Coronary artery (tissue), 2 donors: ENCODE measurements around the gene SYNPR.

Source experiments
- DNase-seq: peaks from one replicate; pipeline ENCODE4 v3.0.0-alpha.2; 2017; ENCODE audit warnings: low spot score
- H3K27ac ChIP-seq, 2 donors: fragments of 200-600 bp; sonication (generic); one replicate each; pipeline ENCODE4 v1.5.1; 2016 to 2019
- H3K4me3 ChIP-seq: fragments of 200-600 bp; sonication (generic); 2 replicates; pipeline ENCODE4 v1.5.1; 2016; ENCODE audit warnings: mild to moderate bottlenecking, moderate library complexity
- TF ChIP-seq, protein P1 (sequence below): fragments of 200-600 bp; sonication (generic); IDR thresholded peaks from one replicate; pipeline ENCODE4 v1.5.1; 2019; ENCODE audit warnings: antibody characterized with exemption

The SYNPR gene

DNA sequence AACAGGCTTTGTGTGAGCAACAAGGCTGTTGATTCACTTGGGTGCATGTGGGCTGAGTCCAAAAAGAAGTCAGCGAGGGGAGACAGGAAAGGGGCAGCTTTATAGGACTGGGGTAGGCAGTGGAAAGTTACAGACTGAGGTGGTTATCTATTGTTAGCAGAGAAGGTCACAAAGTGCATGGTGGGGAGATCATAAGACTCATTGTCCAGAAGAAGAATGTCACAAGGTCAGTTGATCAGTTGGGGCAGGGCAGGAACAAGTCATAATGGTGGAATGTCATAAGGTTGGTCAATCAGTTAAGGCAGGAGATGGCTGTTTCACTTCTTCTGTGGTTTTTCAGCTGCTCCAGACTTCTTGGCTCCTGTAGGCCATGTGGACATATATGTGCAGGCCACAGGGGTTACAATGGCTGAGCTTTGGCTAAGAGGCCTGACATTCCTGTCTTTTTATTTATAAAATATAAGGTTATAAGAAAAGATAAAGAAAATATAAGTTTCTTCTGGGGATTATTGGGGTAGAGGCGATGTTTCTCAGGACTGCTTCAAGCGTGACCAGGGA lies 304.9 kb downstream of the SYNPR start:
- Histone ChIP-seq H3K4me3 (no peak overlapping the region), H3K27ac (no peak overlapping the region)
- TF ChIP-seq, protein P1, sequence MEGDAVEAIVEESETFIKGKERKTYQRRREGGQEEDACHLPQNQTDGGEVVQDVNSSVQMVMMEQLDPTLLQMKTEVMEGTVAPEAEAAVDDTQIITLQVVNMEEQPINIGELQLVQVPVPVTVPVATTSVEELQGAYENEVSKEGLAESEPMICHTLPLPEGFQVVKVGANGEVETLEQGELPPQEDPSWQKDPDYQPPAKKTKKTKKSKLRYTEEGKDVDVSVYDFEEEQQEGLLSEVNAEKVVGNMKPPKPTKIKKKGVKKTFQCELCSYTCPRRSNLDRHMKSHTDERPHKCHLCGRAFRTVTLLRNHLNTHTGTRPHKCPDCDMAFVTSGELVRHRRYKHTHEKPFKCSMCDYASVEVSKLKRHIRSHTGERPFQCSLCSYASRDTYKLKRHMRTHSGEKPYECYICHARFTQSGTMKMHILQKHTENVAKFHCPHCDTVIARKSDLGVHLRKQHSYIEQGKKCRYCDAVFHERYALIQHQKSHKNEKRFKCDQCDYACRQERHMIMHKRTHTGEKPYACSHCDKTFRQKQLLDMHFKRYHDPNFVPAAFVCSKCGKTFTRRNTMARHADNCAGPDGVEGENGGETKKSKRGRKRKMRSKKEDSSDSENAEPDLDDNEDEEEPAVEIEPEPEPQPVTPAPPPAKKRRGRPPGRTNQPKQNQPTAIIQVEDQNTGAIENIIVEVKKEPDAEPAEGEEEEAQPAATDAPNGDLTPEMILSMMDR: no peak
- DNase-seq: no peak

DNA sequence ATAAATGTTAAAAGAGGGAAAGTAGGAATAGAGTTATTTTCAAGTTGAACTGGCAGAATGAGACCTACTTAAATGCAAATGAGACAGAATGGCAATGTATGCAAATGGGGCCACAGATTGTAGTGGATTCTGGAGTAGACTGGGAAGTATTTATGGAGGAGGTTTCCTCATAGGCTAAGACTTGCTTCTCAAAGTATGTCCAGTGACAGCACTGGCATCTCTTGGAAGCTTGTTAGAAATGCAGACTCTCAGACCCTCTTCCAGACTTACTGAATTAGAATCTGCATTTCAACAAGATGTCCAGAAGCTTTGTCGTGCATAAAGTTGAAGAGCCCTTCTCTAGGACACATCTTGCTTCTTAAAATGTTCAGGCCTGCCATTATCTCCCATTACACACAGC lies 306.6 kb downstream of the SYNPR start:
- DNase-seq: no peak
- H3K4me3 ChIP-seq: no peak overlapping the region
- TF ChIP-seq, protein P1: no peak
- no peak overlapping the region for H3K27ac ChIP-seq

DNA sequence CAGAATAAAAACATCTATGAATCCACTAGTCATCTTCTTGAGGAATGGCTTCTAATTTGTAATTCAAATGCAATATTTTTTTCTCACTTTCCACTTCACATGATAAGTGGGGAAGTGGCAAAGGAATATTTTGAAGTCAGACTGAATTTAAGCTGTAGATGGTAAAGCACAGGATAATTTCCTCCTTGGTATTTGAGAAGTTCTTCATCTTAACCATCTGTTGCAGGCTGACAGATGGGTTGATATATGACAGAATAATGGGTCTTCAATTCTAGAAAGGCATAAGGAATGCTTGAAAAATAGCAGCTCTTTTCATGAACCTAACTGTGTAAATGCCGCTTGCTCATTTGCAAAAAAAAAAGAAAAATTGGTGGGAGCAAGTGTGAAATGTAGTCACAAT lies 307.8 kb downstream of the SYNPR start:
- TF ChIP-seq, protein P1: no peak
- DNase-seq: no peak
- Histone ChIP-seq H3K27ac (no peak overlapping the region), H3K4me3 (no peak overlapping the region)

DNA sequence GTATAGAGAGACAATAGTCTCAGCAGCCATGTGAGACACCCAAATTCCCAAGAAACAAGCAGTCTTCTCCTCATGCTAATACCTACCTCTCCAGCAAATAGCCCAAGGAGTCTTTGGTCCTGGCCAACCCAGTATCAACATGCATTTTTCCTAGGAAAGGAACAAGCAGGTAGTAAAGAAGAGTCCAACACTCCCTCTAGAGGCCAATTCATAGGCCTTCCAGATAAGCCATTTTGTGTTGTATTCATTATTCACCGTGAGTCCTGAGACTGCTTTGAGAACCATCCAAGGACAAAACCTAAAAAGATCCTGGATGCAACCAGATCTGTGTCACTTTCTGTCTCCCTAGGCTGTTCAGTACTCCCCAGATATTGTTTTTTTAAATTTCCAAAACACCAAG lies 310.8 kb downstream of the SYNPR start:
- DNase-seq: no peak
- H3K4me3 ChIP-seq: no peak overlapping the region
- TF ChIP-seq, protein P1: no peak

DNA sequence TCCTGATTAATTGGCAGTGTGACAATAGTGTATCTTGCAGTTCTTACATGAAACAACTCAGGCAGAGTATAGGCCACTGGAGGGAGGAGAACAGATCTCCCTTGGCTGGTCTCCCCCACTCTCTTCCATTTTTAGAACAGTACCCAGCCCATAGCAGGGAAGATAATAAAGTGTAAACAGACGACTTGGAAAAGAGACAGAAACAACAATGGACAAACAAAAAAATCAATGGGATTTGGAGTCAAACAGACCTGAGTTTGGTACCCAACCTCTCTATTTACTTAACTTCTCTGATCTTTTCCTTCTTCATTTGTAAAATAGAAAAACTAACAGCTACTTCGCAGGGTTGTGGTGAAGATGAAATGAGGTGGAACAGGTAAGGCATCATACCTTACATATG lies 315.7 kb downstream of the SYNPR start:
- TF ChIP-seq, protein P1: no peak
- Histone ChIP-seq H3K27ac (no peak overlapping the region), H3K4me3 (no peak overlapping the region)
- DNase-seq: no peak

More for the DNA sequence above, 310.8 kb downstream of the SYNPR start:
- no peak overlapping the region for H3K27ac ChIP-seq

DNA sequence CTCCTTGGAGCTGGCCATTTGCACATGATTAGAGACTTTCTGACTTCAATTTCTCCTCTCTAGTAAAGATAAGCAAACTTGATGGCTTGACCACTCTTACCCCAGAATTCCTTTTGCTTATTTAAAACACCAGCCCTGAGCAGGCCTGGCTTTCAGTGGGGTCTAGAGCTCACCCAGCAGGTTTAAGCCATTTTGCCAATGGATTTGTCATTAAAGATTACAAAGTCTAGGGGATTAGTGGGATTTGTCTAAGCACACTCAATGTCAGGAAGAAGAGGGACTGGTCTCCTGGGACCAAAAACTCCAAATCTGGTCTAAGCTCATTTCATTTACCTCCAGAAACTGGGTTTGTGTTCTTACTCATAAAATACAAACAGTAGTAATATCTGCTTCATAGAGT lies 317.1 kb downstream of the SYNPR start:
- TF ChIP-seq, protein P1: no peak
- Histone ChIP-seq H3K4me3 (no peak overlapping the region), H3K27ac (no peak overlapping the region)
- DNase-seq: no peak

DNA sequence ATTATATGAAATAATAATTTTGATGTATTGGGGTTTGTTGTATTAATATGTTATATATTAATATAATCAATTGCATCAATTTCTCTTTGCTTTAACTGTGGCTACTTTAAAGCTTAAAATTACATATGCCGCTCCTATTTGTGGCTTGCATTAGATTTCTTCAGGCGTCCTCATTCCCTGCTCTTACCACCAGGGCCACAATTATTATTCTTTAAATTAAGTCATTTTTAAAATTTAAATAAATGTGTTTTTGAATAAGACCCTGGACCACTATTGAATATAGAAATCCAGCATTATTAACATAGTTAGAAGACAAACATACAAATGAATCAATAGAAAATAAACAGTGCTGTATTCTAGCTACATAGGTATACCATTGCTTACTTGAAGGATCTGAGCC lies 318.9 kb downstream of the SYNPR start:
- TF ChIP-seq, protein P1: no peak
- Histone ChIP-seq H3K4me3 (no peak overlapping the region), H3K27ac (no peak overlapping the region)
- no peak for DNase-seq
